ENCODE data around the gene LAX1. TPM values are rescaled to one million over a fixed set of nuclear protein-coding genes. Genes with fewer than 3 reads are reported as not detected.

The LAX1 gene
- total and polyA plus RNA-seq, 8 donors = 0.06 to 2.8 (median 0.51) TPM; not detected in 2

GRCh38 chr1:203777596-203777995, 12.6 kb downstream of the LAX1 start:
- TF ChIP-seq CTCF (IDR thresholded peaks at IDR 0.05) (no peak), EP300 (IDR thresholded peaks at IDR 0.05) (no peak), POLR2AphosphoS5 (IDR thresholded peaks at IDR 0.05) (no peak), POLR2A (IDR thresholded peaks at IDR 0.05) (no peak)
- WGBS, 5 donors = 64 to 76% (median 69%) methylated on average over 3 of the region's 3 CpGs

GRCh38 chr1:203778146-203778545, 13.2 kb downstream of the LAX1 start:
- Histone ChIP-seq H3K4me1 (no peaks in the 10 kb centered on the region), H3K4me3 (no peak overlapping the region), H3K27me3 (no peaks in the 10 kb centered on the region), H3K27ac (no peak overlapping the region), H3K9me3 (no peaks in the 10 kb centered on the region), H3K36me3 (peaks cover 0 to 3% (median 0%) of the 10 kb centered on the region in 4 donors)
- WGBS, 5 donors = 73 to 91% (median 77%) methylated on average over 3 of the region's 3 CpGs
- DNase-seq = no peak
- intact Hi-C loops (cut with DNase I; ENCODE audit: low total_unique reads) = no loop called here
- TF ChIP-seq CTCF (IDR thresholded peaks at IDR 0.05) (no peak), EP300 (IDR thresholded peaks at IDR 0.05) (no peak), POLR2A (IDR thresholded peaks at IDR 0.05) (no peak), POLR2AphosphoS5 (IDR thresholded peaks at IDR 0.05) (no peak)

More at GRCh38 chr1:203777596-203777995, 12.6 kb downstream of the LAX1 start:
- Histone ChIP-seq H3K9me3 (no peaks in the 10 kb centered on the region), H3K4me3 (no peak overlapping the region), H3K4me1 (no peaks in the 10 kb centered on the region), H3K27ac (no peak overlapping the region), H3K27me3 (no peaks in the 10 kb centered on the region), H3K36me3 (peaks cover 0 to 3% (median 0%) of the 10 kb centered on the region in 4 donors)
- intact Hi-C loops (cut with DNase I; ENCODE audit: low total_unique reads) = no loop called here
- DNase-seq = no peak

DNA sequence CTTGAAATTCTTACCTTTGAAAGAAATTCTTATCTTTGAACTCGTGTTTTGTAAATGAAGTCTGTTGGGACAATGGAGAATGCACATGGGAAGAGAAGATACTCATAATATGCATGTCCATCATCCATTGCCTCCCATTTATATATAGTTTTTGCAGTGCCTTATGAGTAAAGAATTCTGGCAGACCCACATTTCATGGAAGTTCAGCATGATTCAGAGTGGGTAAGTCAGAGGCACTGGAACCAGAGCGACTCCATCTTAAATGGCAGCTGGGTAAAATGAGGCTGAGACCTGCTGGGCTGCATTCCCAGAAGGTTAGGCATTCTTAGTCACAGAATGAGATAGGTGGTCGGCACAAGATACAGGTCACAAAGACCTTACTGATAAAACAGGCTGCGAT, 13.8 kb downstream of the LAX1 start:
- intact Hi-C loops (cut with DNase I; ENCODE audit: low total_unique reads) = no loop called here
- TF ChIP-seq CTCF (IDR thresholded peaks at IDR 0.05) = no peak
- no peak for TF ChIP-seq POLR2AphosphoS5 (IDR thresholded peaks at IDR 0.05)
- TF ChIP-seq POLR2A (IDR thresholded peaks at IDR 0.05) = no peak
- no peak for TF ChIP-seq EP300 (IDR thresholded peaks at IDR 0.05)
- WGBS, 5 donors = 77 to 83% (median 80%) methylated on average over 4 of the region's 4 CpGs
- Histone ChIP-seq H3K4me3 (no peak overlapping the region), H3K9me3 (no peaks in the 10 kb centered on the region), H3K27ac (no peak overlapping the region), H3K27me3 (no peaks in the 10 kb centered on the region), H3K36me3 (peaks cover 0 to 3% (median 0%) of the 10 kb centered on the region in 4 donors), H3K4me1 (no peaks in the 10 kb centered on the region)
- DNase-seq = no peak

GRCh38 chr1:203781962-203782361, 17.0 kb downstream of the LAX1 start:
- no peak overlapping the region for H3K27ac ChIP-seq
- H3K4me3 ChIP-seq = no peak overlapping the region
- no peaks in the 10 kb centered on the region for H3K27me3 ChIP-seq
- no peak for TF ChIP-seq POLR2A (IDR thresholded peaks at IDR 0.05)
- no peak for TF ChIP-seq CTCF (IDR thresholded peaks at IDR 0.05)
- no peak for TF ChIP-seq EP300 (IDR thresholded peaks at IDR 0.05)
- no peak for TF ChIP-seq POLR2AphosphoS5 (IDR thresholded peaks at IDR 0.05)
- no peaks in the 10 kb centered on the region for H3K36me3 ChIP-seq
- no peak for DNase-seq
- 89 to 95% (median 90%) methylated on average over 7 of the region's 7 CpGs for WGBS, 5 donors
- intact Hi-C loops (cut with DNase I; ENCODE audit: low total_unique reads) = no loop called here
- H3K4me1 ChIP-seq = no peaks in the 10 kb centered on the region
- H3K9me3 ChIP-seq = no peaks in the 10 kb centered on the region
